Measurements from ENCODE around the gene CENPB.

- TF ChIP-seq POLR2AphosphoS5 (IDR thresholded peaks at IDR 0.05; ENCODE audit: borderline replicate concordance, low read depth, low read length) (no peak), EZH2 (IDR thresholded peaks at IDR 0.05) (no peak), FOXP2 (optimal IDR thresholded peaks at IDR 0.05; ENCODE audit: control extremely low read depth, extremely low read length, insufficient read depth) (no peak)
These were observed 27.5 kb upstream of the CENPB start for GRCh38 chr20:3813848-3814581.
